Naive thymus-derived CD8-positive, alpha-beta T cell (primary cell): ENCODE data around the gene UBR4. TPM values are rescaled to one million over a fixed set of nuclear protein-coding genes. Genes with fewer than 3 reads are reported as not detected.

Source experiments
- ATAC-seq, 2 donors: fragments of 150-1000 bp; cut with Tn5 transposase in 1 of 2; sonication (Bioruptor Pico), chemical (Tn5 transposase) in 1 of 2; 1 replicate in 1 of 2; 2 replicates in 1 of 2; pipeline ENCODE4 v1.10.0; 2021; ENCODE audit warnings: mild to moderate bottlenecking in 2 of 2, moderate library complexity in 2 of 2
- POLR2A ChIA-PET: fragments of 350-600 bp; sonication (Branson Sonifier 250); formaldehyde crosslinking; loops from one replicate; lab custom pipeline; 2021; ENCODE audit warnings: antibody characterized with exemption; lab: Charles Lee
- DNase-seq, 10 donors: peaks; one replicate each; pipeline versions ENCODE4 v3.0.0 to v3.0.0-alpha.2; 2020 to 2022
- H3K27ac Mint-ChIP-seq, 10 donors: one replicate each; pipeline ENCODE4 v1.8.0; 2020 to 2022; ENCODE audit warnings: mild to moderate bottlenecking in 10 of 10, mixed read lengths in 10 of 10, moderate library complexity in 4 of 10, inconsistent platforms in 1 of 10
- H3K27me3 Mint-ChIP-seq, 5 donors: one replicate each; pipeline ENCODE4 v1.8.0; 2021 to 2022; ENCODE audit warnings: mixed read lengths in 5 of 5
- H3K36me3 Mint-ChIP-seq, 3 donors: one replicate each; pipeline ENCODE4 v1.8.0; 2020 to 2022; ENCODE audit warnings: mixed read lengths in 3 of 3, mild to moderate bottlenecking in 2 of 3, inconsistent platforms in 1 of 3
- H3K4me1 Mint-ChIP-seq, 4 donors: one replicate each; pipeline ENCODE4 v1.8.0; 2021 to 2022; ENCODE audit warnings: mixed read lengths in 4 of 4
- H3K4me3 Mint-ChIP-seq, 10 donors: one replicate each; pipeline ENCODE4 v1.8.0; 2020 to 2022; ENCODE audit warnings: mild to moderate bottlenecking in 10 of 10, mixed read lengths in 10 of 10, moderate library complexity in 6 of 10, inconsistent platforms in 1 of 10
- H3K9me3 Mint-ChIP-seq, 9 donors: one replicate each; pipeline ENCODE4 v1.8.0; 2020 to 2022; ENCODE audit warnings: mixed read lengths in 9 of 9, mild to moderate bottlenecking in 3 of 9, inconsistent platforms in 1 of 9, moderate library complexity in 1 of 9
- polyA plus RNA-seq, 3 donors: library from polyadenylated mRNA; unstranded; fragments of 300-500 nt; fragmentation: Illumina TruSeq; gene quantifications; one replicate each; pipeline ENCODE4 v1.2.3, GENCODE V29; 2021
- total RNA-seq, 8 experiments: library from RNA in 2 of 8; stranded (reverse) in 2 of 8; gene quantifications; one replicate each; pipeline ENCODE4 v1.2.3 and lab custom pipeline; 2021 to 2026

UBR4 gene
- total and polyA plus RNA-seq, 5 experiments from 2014 or later = 10.2 to 156 (median 23.0) TPM

- H3K36me3 Mint-ChIP-seq = no peaks in the 10 kb centered on the region
- H3K9me3 Mint-ChIP-seq = no peaks in the 10 kb centered on the region
- POLR2A ChIA-PET = no interaction called here
- DNase-seq (peak in 1 of 10 donors; percentile 9), ATAC-seq (no peak)
- no peak overlapping the region for H3K4me3 Mint-ChIP-seq
- peaks cover 2 to 10% (median 6%) of the 10 kb centered on the region in 4 donors for H3K4me1 Mint-ChIP-seq
- no peak overlapping the region for H3K27ac Mint-ChIP-seq
- H3K27me3 Mint-ChIP-seq = peaks cover 3 to 28% (median 20%) of the 10 kb centered on the region in 5 donors
Measured at GRCh38 chr1:19049128-19049768, 160.8 kb downstream of the UBR4 start.

DNA sequence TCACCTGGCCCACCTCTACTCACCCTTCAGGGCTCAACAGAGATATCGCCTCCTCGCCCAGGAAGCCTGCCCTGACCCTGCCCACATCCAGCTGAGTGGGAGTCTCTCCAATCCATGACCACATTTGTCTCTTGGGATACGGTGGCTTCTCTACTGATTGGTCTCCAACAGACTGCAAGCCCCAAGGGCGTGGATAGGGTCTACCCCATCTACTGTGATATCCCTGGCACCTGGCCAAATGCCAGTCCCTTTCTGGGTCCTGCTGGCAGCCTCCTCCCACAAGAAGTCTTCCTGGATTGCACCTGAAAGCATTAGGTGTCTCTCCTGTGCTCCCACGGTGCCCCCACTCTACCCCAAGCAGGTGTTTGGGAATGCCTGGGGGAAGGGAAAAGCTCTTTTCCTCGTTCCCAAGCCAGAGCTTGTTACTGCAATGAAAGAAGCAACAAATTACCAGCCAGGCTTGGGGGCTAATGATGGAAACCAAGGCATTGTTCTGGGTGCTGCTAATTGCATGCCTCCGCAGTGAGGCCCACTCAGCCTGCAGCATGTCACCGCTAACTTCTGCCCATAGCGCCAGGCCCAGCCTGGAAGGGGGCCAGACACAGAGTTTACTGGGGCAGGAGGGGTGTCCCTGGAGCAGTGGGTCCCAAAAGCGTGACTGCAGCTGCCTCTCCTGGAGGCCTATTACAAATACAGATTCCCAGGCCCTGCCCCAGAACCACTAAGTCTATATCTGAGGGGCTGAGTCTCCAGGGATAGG, 162.9 kb downstream of the UBR4 start:
- DNase-seq = peak in 1 of 10 donors; percentile 50
- Mint-ChIP-seq H3K4me3 (no peak overlapping the region), H3K36me3 (no peaks in the 10 kb centered on the region), H3K27ac (no peak overlapping the region), H3K27me3 (peaks cover 0 to 27% (median 17%) of the 10 kb centered on the region in 5 donors), H3K4me1 (peaks cover 2 to 11% (median 6%) of the 10 kb centered on the region in 4 donors), H3K9me3 (no peaks in the 10 kb centered on the region)
- ATAC-seq = no peak
- POLR2A ChIA-PET = no interaction called here

- peaks cover 0 to 29% (median 17%) of the 10 kb centered on the region in 5 donors for H3K27me3 Mint-ChIP-seq
- POLR2A ChIA-PET = no interaction called here
- no peak overlapping the region for H3K27ac Mint-ChIP-seq
- no peak overlapping the region for H3K4me3 Mint-ChIP-seq
- DNase-seq = no peak
- H3K36me3 Mint-ChIP-seq = no peaks in the 10 kb centered on the region
- no peak for ATAC-seq
- H3K4me1 Mint-ChIP-seq = peaks cover 2 to 11% (median 6%) of the 10 kb centered on the region in 4 donors
- no peaks in the 10 kb centered on the region for H3K9me3 Mint-ChIP-seq
Measured at GRCh38 chr1:19045898-19046880, 163.9 kb downstream of the UBR4 start.

DNA sequence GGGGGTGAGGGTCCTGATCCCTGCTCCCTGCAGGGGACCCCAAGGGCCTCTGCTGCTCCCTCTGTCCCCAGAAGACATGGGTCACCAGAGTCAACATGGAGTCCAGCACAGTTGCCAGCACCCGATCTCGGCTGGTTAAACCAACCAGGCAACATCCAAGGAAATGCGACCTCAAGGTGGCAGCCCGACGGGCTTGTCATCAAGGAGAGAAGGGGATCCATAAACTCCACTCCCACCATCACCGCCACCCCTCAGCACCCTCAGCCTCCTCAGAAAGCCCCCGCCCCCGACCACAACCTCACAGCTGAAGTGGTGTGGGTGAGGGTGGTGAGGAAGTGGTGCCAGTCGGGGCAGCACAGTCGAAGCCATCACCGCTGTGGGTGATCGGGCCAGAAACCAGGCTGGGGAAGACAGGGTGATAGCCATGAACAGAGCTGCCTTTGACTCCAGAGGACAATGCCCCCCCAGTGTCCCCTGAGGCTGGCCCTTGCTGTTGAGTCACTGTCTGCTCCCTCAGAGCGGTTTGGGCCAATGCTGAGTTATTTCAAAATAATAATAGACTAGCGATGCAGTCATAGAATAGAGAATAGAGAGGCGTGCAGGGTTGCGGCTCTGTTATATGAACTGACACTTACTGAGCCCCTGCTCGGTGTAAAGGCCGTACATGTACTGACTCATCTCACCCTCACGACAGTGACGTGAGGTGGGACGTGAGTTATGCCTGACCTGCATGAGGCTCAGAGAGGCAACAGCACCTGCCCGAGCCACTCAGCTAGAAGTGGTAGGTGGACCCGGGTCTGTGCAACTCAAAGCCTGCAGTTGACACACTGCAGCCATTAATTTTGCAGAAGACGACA, 164.9 kb downstream of the UBR4 start:
- no peak for DNase-seq
- Mint-ChIP-seq H3K36me3 (no peaks in the 10 kb centered on the region), H3K27ac (no peak overlapping the region), H3K27me3 (peaks cover 0 to 29% (median 17%) of the 10 kb centered on the region in 5 donors), H3K9me3 (no peaks in the 10 kb centered on the region), H3K4me1 (peaks cover 2 to 11% (median 6%) of the 10 kb centered on the region in 4 donors), H3K4me3 (peak overlapping the region in 1 of 10 donors; percentile 58)
- POLR2A ChIA-PET = no interaction called here
- ATAC-seq = no peak

- Mint-ChIP-seq H3K9me3 (no peaks in the 10 kb centered on the region), H3K27ac (peak overlapping the region in 2 of 10 donors; percentile 3 to 74), H3K27me3 (peaks cover 0 to 29% (median 17%) of the 10 kb centered on the region in 5 donors), H3K4me3 (no peak overlapping the region), H3K36me3 (no peaks in the 10 kb centered on the region), H3K4me1 (peaks cover under 1 to 11% (median 6%) of the 10 kb centered on the region in 4 donors)
- ATAC-seq (no peak), DNase-seq (no peak)
- POLR2A ChIA-PET = no interaction called here
Measured at GRCh38 chr1:19044471-19044870, 165.6 kb downstream of the UBR4 start.

GRCh38 chr1:19043579-19044443, 166.3 kb downstream of the UBR4 start:
- Mint-ChIP-seq H3K4me3 (no peak overlapping the region), H3K4me1 (peaks cover 0 to 11% (median 6%) of the 10 kb centered on the region in 4 donors), H3K27ac (peak overlapping the region in 2 of 10 donors; percentile 3 to 74), H3K27me3 (peaks cover 0 to 31% (median 17%) of the 10 kb centered on the region in 5 donors), H3K9me3 (no peaks in the 10 kb centered on the region), H3K36me3 (no peaks in the 10 kb centered on the region)
- ATAC-seq (no peak), DNase-seq (no peak)
- POLR2A ChIA-PET = no interaction called here

DNA sequence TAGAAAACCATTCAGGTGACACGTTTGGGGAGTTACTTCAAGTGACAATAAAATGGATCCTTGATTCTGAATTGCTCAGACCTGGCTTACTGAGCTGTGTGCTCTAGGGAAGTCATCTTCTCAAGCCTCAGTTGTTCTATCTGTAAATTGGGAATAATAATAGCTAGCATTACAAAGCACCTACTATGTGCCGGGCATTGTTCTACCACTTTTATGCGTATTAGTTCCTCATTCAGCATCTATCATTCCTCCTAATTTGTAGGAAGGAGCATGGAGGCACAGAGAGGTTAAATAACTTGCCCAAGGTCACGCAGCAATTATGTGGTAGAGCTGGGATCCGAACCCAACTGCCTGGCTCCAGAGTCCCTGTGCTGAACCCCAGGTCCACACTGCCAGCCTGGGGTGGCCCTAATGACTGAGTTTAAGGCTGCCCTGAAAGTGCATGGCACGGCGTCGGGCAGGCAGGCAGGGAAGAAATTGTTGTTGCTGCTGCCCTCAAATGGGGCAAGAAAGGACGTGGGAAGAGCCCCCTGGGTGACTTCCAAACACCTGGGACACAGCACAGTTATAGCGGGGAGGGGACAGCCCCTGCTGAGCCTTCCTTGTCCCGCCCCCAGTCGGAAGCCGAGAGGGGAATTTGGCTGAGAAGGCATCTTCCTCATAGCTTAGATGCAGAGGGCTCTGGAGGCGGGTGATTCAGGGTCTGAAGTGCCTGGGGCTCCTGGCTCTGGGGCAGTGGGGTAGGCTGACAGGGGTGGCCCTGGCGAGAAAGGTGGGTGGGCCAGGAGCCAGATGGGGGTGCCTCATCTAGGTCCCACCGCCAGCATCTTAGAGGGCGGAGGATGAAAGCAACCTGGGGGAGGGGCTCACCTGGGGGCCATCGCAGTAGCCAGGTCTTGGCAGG, 167.1 kb downstream of the UBR4 start:
- Mint-ChIP-seq H3K27ac (no peak overlapping the region), H3K9me3 (no peaks in the 10 kb centered on the region)

GRCh38 chr1:19040010-19040680, 169.9 kb downstream of the UBR4 start:
- no peak overlapping the region for H3K4me3 Mint-ChIP-seq
- H3K27ac Mint-ChIP-seq = no peak overlapping the region
- no peaks in the 10 kb centered on the region for H3K36me3 Mint-ChIP-seq
- DNase-seq (no peak), ATAC-seq (no peak)
- POLR2A ChIA-PET = no interaction called here
- H3K4me1 Mint-ChIP-seq = peaks cover 0 to 4% (median 0%) of the 10 kb centered on the region in 4 donors
- peaks cover 0 to 22% (median 8%) of the 10 kb centered on the region in 5 donors for H3K27me3 Mint-ChIP-seq
- H3K9me3 Mint-ChIP-seq = no peaks in the 10 kb centered on the region

More for the DNA sequence above, 167.1 kb downstream of the UBR4 start:
- peaks cover 0 to 8% (median 3%) of the 10 kb centered on the region in 4 donors for H3K4me1 Mint-ChIP-seq
- no peak for ATAC-seq
- no peak for DNase-seq
- POLR2A ChIA-PET = no interaction called here
- peaks cover 0 to 31% (median 17%) of the 10 kb centered on the region in 5 donors for H3K27me3 Mint-ChIP-seq
- H3K4me3 Mint-ChIP-seq = no peak overlapping the region
- no peaks in the 10 kb centered on the region for H3K36me3 Mint-ChIP-seq

DNA sequence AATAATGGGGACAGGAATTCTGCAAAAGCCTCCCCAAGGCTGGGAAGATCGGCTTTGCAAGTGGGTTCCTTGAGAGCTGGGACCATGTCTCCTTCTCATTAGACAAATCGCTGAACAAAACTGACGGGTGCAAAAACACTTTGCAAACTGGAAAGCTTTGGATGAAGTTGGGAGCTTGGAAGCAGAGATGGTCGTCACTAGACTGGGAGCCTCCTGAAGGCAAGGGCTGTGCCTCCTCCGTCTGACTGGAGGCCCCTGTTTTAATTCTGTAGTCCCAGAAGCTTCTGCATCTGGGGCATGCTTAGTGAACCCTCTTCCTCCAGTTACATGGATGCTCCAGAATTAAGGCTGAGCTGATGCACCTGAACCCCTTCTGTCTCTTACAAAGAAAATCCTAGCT, 171.3 kb downstream of the UBR4 start:
- Mint-ChIP-seq H3K27me3 (peaks cover 0 to 17% (median 11%) of the 10 kb centered on the region in 5 donors), H3K4me1 (peaks cover 0 to 1% (median 0%) of the 10 kb centered on the region in 4 donors), H3K4me3 (no peak overlapping the region), H3K36me3 (no peaks in the 10 kb centered on the region), H3K9me3 (no peaks in the 10 kb centered on the region), H3K27ac (no peak overlapping the region)
- DNase-seq (no peak), ATAC-seq (no peak)
- POLR2A ChIA-PET = no interaction called here

- no peak for ATAC-seq
- no peaks in the 10 kb centered on the region for H3K9me3 Mint-ChIP-seq
- no peaks in the 10 kb centered on the region for H3K36me3 Mint-ChIP-seq
- peaks cover 0 to 1% (median 0%) of the 10 kb centered on the region in 4 donors for H3K4me1 Mint-ChIP-seq
- DNase-seq = no peak
- H3K27me3 Mint-ChIP-seq = peaks cover 0 to 13% (median 11%) of the 10 kb centered on the region in 5 donors
- H3K4me3 Mint-ChIP-seq = no peak overlapping the region
- no peak overlapping the region for H3K27ac Mint-ChIP-seq
- POLR2A ChIA-PET = no interaction called here
Measured at GRCh38 chr1:19038096-19038495, 172.0 kb downstream of the UBR4 start.
